ENCODE results near the gene DAD1. TPM values are rescaled to one million over a fixed set of nuclear protein-coding genes. Genes with fewer than 3 reads are reported as not detected.

The DAD1 gene
- total and polyA plus RNA-seq, 4 experiments from 2014 or later = 110 to 735 (median 363) TPM

GRCh38 chr14:22573804-22574203 is 15.2 kb downstream of the DAD1 start:
- ChIA-PET CTCF (ENCODE audit: partially characterized antibody) (interaction anchor here (0.8 to 11.0 kb wide), 6 partner anchors 13 to 279 kb away, joined by 3 to 305 read pairs (median 89); partner anchors contain the start of gene DAD1), POLR2A (ENCODE audit: partially characterized antibody) (interaction anchor here (1.0 to 17.4 kb wide), 3 partner anchors 16 to 345 kb away, joined by 3 to 1226 read pairs (median 3); partner anchors contain the start of genes DAD1 and RBM23)
- intact Hi-C loops (cut with micrococcal nuclease) = loop anchor here (5.0 kb wide), 3 partner anchors 193 to 452 kb away; partner anchors contain the start of genes LRP10 and OXA1L
- Histone ChIP-seq H3K9me3 (ENCODE audit: control insufficient read depth in 1 of 2, low read length in 2 of 2) (no peaks in the 10 kb centered on the region), H3K27ac (ENCODE audit: low read depth, low read length) (no peak overlapping the region), H3K4me1 (ENCODE audit: insufficient read depth, low read length) (peaks cover 24% of the 10 kb centered on the region), H3K36me3 (ENCODE audit: insufficient read depth, low read length) (peaks cover 23% of the 10 kb centered on the region), H3K27me3 (ENCODE audit: insufficient read depth, low read length) (no peaks in the 10 kb centered on the region), H3K4me3 (ENCODE audit: low read length in 2 of 2) (no peak overlapping the region)
- H3K4me3 Mint-ChIP-seq = no peak overlapping the region
- H3K27me3 Mint-ChIP-seq = no peaks in the 10 kb centered on the region
- H3K9me3 Mint-ChIP-seq = no peaks in the 10 kb centered on the region
- DNase-seq = no peak
- H3K27ac Mint-ChIP-seq = peak overlapping the region in 2 of 7 donors; percentile 17 to 18
- H3K36me3 Mint-ChIP-seq = peaks cover 35 to 43% of the 10 kb centered on the region in 2 donors
- peaks cover 25 to 46% (median 35%) of the 10 kb centered on the region in 4 donors for H3K4me1 Mint-ChIP-seq

GRCh38 chr14:22572562-22573058 is 16.4 kb downstream of the DAD1 start:
- intact Hi-C loops (cut with micrococcal nuclease) = loop anchor here (5.0 kb wide), 3 partner anchors 195 to 450 kb away; partner anchors contain the start of genes LRP10 and OXA1L

GRCh38 chr14:22570132-22570949 is 18.7 kb downstream of the DAD1 start:
- ChIA-PET CTCF (ENCODE audit: partially characterized antibody) (interaction anchor here (0.6 to 11.0 kb wide), 126 partner anchors 8 to 1072 kb away, joined by 3 to 305 read pairs (median 5); partner anchors contain the start of genes ABHD4, AJUBA, DAD1 and MRPL52), POLR2A (ENCODE audit: partially characterized antibody) (interaction anchor here (0.6 to 19.8 kb wide), 81 partner anchors 14 to 1625 kb away, joined by 3 to 1226 read pairs (median 6); partner anchors contain the start of genes ABHD4, ACIN1, C14orf119 and DAD1)
- Mint-ChIP-seq H3K9me3 (no peaks in the 10 kb centered on the region), H3K27ac (peak overlapping the region; percentile 95 to 100 (median 98)), H3K36me3 (peaks cover 35 to 42% of the 10 kb centered on the region in 2 donors), H3K4me3 (peak overlapping the region; percentile 54 to 85 (median 80)), H3K4me1 (peaks cover 38 to 57% (median 46%) of the 10 kb centered on the region in 4 donors), H3K27me3 (no peaks in the 10 kb centered on the region)
- Histone ChIP-seq H3K27me3 (ENCODE audit: insufficient read depth, low read length) (no peaks in the 10 kb centered on the region), H3K4me1 (ENCODE audit: insufficient read depth, low read length) (peaks cover 52% of the 10 kb centered on the region), H3K9me3 (ENCODE audit: control insufficient read depth in 1 of 2, low read length in 2 of 2) (no peaks in the 10 kb centered on the region), H3K27ac (ENCODE audit: low read depth, low read length) (peak overlapping the region; percentile 69), H3K4me3 (ENCODE audit: low read length in 2 of 2) (peak overlapping the region; percentile 6 to 41), H3K36me3 (ENCODE audit: insufficient read depth, low read length) (peaks cover 23% of the 10 kb centered on the region)
- intact Hi-C loops (cut with micrococcal nuclease) = loop anchor here (1.0 to 5.0 kb wide), 19 partner anchors 9 to 702 kb away; partner anchors contain the start of genes CDH24, DAD1, LRP10 and MRPL52
- DNase-seq = peak; percentile 94 to 97 (median 96)

More at GRCh38 chr14:22572562-22573058, 16.4 kb downstream of the DAD1 start:
- H3K9me3 Mint-ChIP-seq = no peaks in the 10 kb centered on the region
- POLR2A ChIA-PET (ENCODE audit: partially characterized antibody) = interaction anchor here (1.3 to 19.8 kb wide), 4 partner anchors 12 to 74 kb away, joined by 3 to 1226 read pairs (median 396); partner anchors contain the start of gene DAD1
- H3K4me1 ChIP-seq (ENCODE audit: insufficient read depth, low read length) = peaks cover 30% of the 10 kb centered on the region
- no peaks in the 10 kb centered on the region for H3K27me3 ChIP-seq (ENCODE audit: insufficient read depth, low read length)
- no peak overlapping the region for H3K4me3 ChIP-seq (ENCODE audit: low read length in 2 of 2)
- H3K36me3 ChIP-seq (ENCODE audit: insufficient read depth, low read length) = peaks cover 23% of the 10 kb centered on the region
- H3K36me3 Mint-ChIP-seq = peaks cover 35 to 46% of the 10 kb centered on the region in 2 donors
- CTCF ChIA-PET (ENCODE audit: partially characterized antibody) = interaction anchor here (0.7 to 11.0 kb wide), 19 partner anchors 10 to 496 kb away, joined by 3 to 305 read pairs (median 16); partner anchors contain the start of genes ABHD4, DAD1 and OR6J1
- peaks cover 29 to 48% (median 39%) of the 10 kb centered on the region in 4 donors for H3K4me1 Mint-ChIP-seq
- no peaks in the 10 kb centered on the region for H3K27me3 Mint-ChIP-seq
- DNase-seq = no peak
- H3K4me3 Mint-ChIP-seq = no peak overlapping the region
- peak overlapping the region in 2 of 7 donors; percentile 25 to 46 for H3K27ac Mint-ChIP-seq
- H3K27ac ChIP-seq (ENCODE audit: low read depth, low read length) = no peak overlapping the region
- H3K9me3 ChIP-seq (ENCODE audit: control insufficient read depth in 1 of 2, low read length in 2 of 2) = no peaks in the 10 kb centered on the region

GRCh38 chr14:22569737-22570131 is 19.3 kb downstream of the DAD1 start:
- no peaks in the 10 kb centered on the region for H3K9me3 ChIP-seq (ENCODE audit: control insufficient read depth in 1 of 2, low read length in 2 of 2)
- peaks cover 58% of the 10 kb centered on the region for H3K4me1 ChIP-seq (ENCODE audit: insufficient read depth, low read length)
- POLR2A ChIA-PET (ENCODE audit: partially characterized antibody) = interaction anchor here (0.6 to 19.8 kb wide), 76 partner anchors 14 to 1626 kb away, joined by 3 to 1226 read pairs (median 6); partner anchors contain the start of genes ABHD4, ACIN1, C14orf119 and DAD1
- intact Hi-C loops (cut with micrococcal nuclease) = loop anchor here (1.0 to 5.0 kb wide), 19 partner anchors 8 to 701 kb away; partner anchors contain the start of genes CDH24, DAD1, LRP10 and MRPL52
- H3K36me3 ChIP-seq (ENCODE audit: insufficient read depth, low read length) = peaks cover 20% of the 10 kb centered on the region
- Mint-ChIP-seq H3K4me3 (peak overlapping the region; percentile 54 to 85 (median 80)), H3K9me3 (no peaks in the 10 kb centered on the region), H3K36me3 (peaks cover 37 to 42% of the 10 kb centered on the region in 2 donors), H3K27me3 (no peaks in the 10 kb centered on the region), H3K27ac (peak overlapping the region; percentile 95 to 100 (median 98)), H3K4me1 (peaks cover 44 to 63% (median 52%) of the 10 kb centered on the region in 4 donors)
- H3K4me3 ChIP-seq (ENCODE audit: low read length in 2 of 2) = peak overlapping the region; percentile 6 to 41
- CTCF ChIA-PET (ENCODE audit: partially characterized antibody) = interaction anchor here (0.7 to 11.0 kb wide), 111 partner anchors 9 to 1071 kb away, joined by 3 to 305 read pairs (median 6); partner anchors contain the start of genes ABHD4, AJUBA, DAD1 and MRPL52
- peak overlapping the region; percentile 69 for H3K27ac ChIP-seq (ENCODE audit: low read depth, low read length)
- no peak for DNase-seq
- H3K27me3 ChIP-seq (ENCODE audit: insufficient read depth, low read length) = no peaks in the 10 kb centered on the region

- ChIA-PET POLR2A (ENCODE audit: partially characterized antibody) (interaction anchor here (0.7 to 19.8 kb wide), 54 partner anchors 15 to 1883 kb away, joined by 3 to 1226 read pairs (median 7); partner anchors contain the start of genes ABHD4, ACIN1, C14orf119 and DAD1), CTCF (ENCODE audit: partially characterized antibody) (interaction anchor here (0.7 to 11.0 kb wide), 56 partner anchors 9 to 1071 kb away, joined by 3 to 305 read pairs (median 7); partner anchors contain the start of genes ABHD4, AJUBA and DAD1)
- peaks cover 18% of the 10 kb centered on the region for H3K36me3 ChIP-seq (ENCODE audit: insufficient read depth, low read length)
- H3K27me3 ChIP-seq (ENCODE audit: insufficient read depth, low read length) = no peaks in the 10 kb centered on the region
- Mint-ChIP-seq H3K4me3 (peak overlapping the region; percentile 54 to 85 (median 80)), H3K9me3 (no peaks in the 10 kb centered on the region), H3K27me3 (no peaks in the 10 kb centered on the region), H3K36me3 (peaks cover 37 to 42% of the 10 kb centered on the region in 2 donors), H3K27ac (peak overlapping the region; percentile 95 to 100 (median 98)), H3K4me1 (peaks cover 47 to 68% (median 56%) of the 10 kb centered on the region in 4 donors)
- H3K27ac ChIP-seq (ENCODE audit: low read depth, low read length) = peak overlapping the region; percentile 69
- intact Hi-C loops (cut with micrococcal nuclease) = no loop called here
- DNase-seq = peak in 1 of 5 donors; percentile 41
- H3K9me3 ChIP-seq (ENCODE audit: control insufficient read depth in 1 of 2, low read length in 2 of 2) = no peaks in the 10 kb centered on the region
- H3K4me3 ChIP-seq (ENCODE audit: low read length in 2 of 2) = peak overlapping the region; percentile 6 to 41
- H3K4me1 ChIP-seq (ENCODE audit: insufficient read depth, low read length) = peaks cover 63% of the 10 kb centered on the region
Observed at GRCh38 chr14:22569106-22569736, 19.8 kb downstream of the DAD1 start.

- Mint-ChIP-seq H3K27me3 (no peaks in the 10 kb centered on the region), H3K4me3 (peak overlapping the region in 7 of 8 donors; percentile 66 to 75 (median 69)), H3K4me1 (peaks cover 55 to 82% (median 68%) of the 10 kb centered on the region in 4 donors), H3K9me3 (no peaks in the 10 kb centered on the region), H3K27ac (peak overlapping the region; percentile 93 to 100 (median 97)), H3K36me3 (peaks cover 25 to 32% of the 10 kb centered on the region in 2 donors)
- intact Hi-C loops (cut with micrococcal nuclease) = no loop called here
- Histone ChIP-seq H3K9me3 (ENCODE audit: control insufficient read depth in 1 of 2, low read length in 2 of 2) (no peaks in the 10 kb centered on the region), H3K27me3 (ENCODE audit: insufficient read depth, low read length) (no peaks in the 10 kb centered on the region), H3K36me3 (ENCODE audit: insufficient read depth, low read length) (peaks cover 4% of the 10 kb centered on the region), H3K4me1 (ENCODE audit: insufficient read depth, low read length) (peaks cover 81% of the 10 kb centered on the region), H3K27ac (ENCODE audit: low read depth, low read length) (peak overlapping the region; percentile 82), H3K4me3 (ENCODE audit: low read length in 2 of 2) (peak overlapping the region in 1 of 2 donors; percentile 10)
- ChIA-PET CTCF (ENCODE audit: partially characterized antibody) (interaction anchor here (1.0 to 11.0 kb wide), 10 partner anchors 7 to 654 kb away, joined by 3 to 305 read pairs (median 5); partner anchors contain the start of gene DAD1), POLR2A (ENCODE audit: partially characterized antibody) (interaction anchor here (0.8 to 19.8 kb wide), 15 partner anchors 14 to 716 kb away, joined by 3 to 1226 read pairs (median 4); partner anchors contain the start of genes DAD1 and LRP10)
- DNase-seq = no peak
Observed at GRCh38 chr14:22567437-22567836, 21.6 kb downstream of the DAD1 start.
